Left kidney (tissue), 2 donors: Measurements from ENCODE around the gene SOD1. TPM values are rescaled to one million over a fixed set of nuclear protein-coding genes. Genes with fewer than 3 reads are reported as not detected.
"Not testable (repeated sequence)": the region's sequence is repeated elsewhere in the genome, so short reads cannot be mapped to it uniquely, and the experiment has no call there.

Experiments
- DNase-seq: peaks from one replicate; pipeline ENCODE4 v3.0.0-alpha.2; 2013
- polyA plus RNA-seq: library from polyadenylated mRNA; unstranded; fragments of 120-200 nt; gene quantifications from one replicate; pipeline ENCODE4 v1.2.1, GENCODE V29; 2013; ENCODE audit not compliant: insufficient read length

Gene SOD1
- polyA plus RNA-seq, 1 donor, result 229 TPM

DNA sequence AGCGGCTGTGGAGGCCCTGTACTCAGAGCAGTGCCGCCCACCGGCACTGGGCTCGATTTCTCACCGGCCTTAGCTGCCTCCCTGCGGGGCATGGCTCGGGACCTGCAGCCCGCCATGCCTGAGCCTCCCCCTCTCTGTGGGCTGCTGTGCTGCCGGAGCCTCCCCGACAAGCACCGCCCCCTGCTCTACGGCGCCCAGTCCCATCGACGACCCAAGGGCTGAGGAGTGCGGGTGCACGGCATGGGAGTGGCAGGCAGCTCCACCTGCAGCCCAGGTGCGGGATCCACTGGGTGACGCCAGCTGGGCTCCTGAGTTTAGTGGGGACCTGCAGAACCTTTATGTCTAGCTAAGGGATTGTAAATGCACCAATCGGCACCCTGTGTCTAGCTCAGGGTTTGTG lies 5.2 kb upstream of the SOD1 start:
- no peak for DNase-seq

DNA sequence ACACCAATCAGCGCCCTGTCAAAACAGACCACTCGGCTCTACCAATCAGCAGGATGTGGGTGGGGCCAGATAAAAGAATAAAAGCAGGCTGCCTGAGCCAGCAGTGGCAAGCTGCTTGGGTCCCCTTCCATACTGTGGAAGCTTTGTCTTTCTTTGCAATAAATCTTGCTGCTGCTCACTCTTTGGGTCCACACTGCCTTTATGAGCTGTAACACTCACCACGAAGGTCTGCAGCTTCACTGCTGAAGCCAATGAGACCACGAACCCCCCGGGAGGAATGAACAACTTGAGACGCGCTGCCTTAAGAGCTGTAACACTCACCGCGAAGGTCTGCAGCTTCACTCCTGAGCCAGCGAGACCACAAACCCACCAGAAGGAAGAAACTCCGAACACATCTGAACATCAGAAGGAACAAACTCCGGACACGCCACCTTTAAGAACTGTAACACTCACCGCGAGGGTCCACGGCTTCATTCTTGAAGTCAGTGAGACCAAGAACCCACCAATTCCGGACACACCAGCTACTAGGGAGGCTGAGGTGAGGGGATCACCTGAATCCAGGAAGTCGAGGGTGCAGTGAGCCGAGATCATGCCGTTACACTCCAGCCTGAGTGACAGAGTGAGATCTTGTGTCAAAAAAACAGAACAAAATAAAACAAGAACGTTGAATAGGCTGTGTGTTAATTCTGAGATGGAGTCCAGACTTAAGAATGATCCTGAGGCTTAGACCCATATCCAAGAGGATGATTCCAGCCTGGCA lies 4.5 kb upstream of the SOD1 start:
- DNase-seq, result not testable (repeated sequence)

DNA sequence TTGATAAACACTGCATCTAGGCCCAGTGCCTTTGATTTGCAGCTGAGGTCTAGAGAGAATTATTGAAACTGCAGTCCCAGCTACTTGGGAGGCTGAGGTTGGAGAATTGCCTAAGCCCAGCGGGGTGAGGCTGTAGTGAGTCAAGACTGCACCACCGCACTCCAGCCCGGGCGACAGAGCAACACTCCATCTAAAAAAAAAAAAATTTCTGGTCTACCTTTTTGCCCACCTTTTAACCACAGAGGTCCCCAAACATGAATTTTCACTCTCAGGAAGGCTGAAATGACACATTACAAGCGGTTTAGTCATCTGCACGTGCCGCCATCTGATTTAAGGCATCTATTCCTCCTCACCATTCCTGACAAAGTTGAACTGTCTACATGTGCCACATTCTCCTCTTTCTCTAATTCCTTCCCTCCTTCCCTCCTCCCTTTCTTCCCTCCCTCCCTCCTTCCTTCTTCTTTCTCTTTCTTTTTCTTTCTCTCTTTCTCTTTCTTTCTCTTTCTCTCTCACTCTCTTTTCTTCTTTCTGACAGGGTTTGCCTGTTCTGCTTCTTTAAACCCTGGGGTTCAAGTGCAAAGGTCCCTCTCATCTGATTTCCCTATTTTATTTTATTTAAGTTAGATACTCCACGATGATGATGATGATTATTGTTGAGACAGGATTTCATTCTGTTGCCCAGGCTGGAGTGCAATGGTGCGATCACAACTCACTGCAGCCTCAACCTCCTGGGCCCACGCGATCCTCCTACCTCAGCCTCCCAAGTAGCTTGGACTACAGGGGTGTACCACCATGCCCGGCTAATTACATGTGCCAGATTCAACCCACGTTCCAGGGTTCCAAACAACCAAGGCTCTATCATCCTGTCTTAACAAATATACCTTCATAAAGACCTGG lies 3.0 kb upstream of the SOD1 start:
- no peak for DNase-seq

DNA sequence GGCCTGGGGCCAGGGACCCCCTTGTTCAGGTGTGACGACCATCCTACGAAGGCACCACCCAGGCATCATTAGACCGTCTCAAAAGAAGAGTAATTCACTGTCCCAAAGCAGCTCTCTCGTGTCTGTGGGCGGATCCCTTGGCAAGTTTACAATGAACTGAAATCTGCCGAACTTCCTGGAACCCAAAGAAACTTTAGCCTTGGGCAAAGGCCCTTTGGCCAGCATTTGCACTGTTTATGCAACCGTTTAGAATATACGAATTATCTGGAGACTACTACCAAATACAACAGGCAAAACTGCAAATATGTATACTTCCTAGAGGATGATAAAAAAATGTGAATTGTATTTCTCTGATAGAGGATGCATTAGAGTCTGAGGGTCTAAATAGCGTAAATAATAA lies 1.4 kb upstream of the SOD1 start:
- DNase-seq, result no peak

DNA sequence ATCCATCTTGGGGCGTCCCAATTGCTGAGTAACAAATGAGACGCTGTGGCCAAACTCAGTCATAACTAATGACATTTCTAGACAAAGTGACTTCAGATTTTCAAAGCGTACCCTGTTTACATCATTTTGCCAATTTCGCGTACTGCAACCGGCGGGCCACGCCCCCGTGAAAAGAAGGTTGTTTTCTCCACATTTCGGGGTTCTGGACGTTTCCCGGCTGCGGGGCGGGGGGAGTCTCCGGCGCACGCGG lies 282 bp upstream of the SOD1 start:
- no peak for DNase-seq

DNA sequence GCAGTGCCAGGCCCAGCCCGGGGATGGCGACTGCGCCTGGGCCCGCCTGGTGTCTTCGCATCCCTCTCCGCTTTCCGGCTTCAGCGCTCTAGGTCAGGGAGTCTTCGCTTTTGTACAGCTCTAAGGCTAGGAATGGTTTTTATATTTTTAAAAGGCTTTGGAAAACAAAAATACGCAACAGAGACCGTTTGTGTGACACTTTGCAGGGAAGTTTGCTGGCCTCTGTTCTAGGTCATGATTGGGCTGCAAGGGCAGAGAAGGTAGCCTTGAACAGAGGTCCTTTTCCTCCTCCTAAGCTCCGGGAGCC lies 719 bp downstream of the SOD1 start:
- DNase-seq, result peak; percentile 33

DNA sequence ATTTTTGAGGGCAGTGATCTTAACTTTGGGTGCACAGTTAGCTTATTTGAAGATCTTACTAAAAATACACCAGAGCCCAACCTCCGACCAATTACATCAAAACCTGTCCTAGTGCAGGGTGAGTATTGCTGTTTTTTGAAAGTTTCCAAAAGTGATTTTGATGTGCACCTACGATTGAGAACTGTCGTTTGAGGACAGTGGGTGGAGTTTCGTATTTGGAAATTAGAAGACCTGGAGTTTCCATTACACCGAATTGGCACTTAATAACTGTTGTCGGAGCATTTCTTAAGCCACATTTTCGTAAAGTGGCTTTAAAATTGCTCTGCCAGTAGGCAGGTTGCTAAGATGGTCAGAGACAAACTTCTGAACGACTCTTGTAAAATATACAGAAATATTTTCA lies 1.1 kb downstream of the SOD1 start:
- no peak for DNase-seq

DNA sequence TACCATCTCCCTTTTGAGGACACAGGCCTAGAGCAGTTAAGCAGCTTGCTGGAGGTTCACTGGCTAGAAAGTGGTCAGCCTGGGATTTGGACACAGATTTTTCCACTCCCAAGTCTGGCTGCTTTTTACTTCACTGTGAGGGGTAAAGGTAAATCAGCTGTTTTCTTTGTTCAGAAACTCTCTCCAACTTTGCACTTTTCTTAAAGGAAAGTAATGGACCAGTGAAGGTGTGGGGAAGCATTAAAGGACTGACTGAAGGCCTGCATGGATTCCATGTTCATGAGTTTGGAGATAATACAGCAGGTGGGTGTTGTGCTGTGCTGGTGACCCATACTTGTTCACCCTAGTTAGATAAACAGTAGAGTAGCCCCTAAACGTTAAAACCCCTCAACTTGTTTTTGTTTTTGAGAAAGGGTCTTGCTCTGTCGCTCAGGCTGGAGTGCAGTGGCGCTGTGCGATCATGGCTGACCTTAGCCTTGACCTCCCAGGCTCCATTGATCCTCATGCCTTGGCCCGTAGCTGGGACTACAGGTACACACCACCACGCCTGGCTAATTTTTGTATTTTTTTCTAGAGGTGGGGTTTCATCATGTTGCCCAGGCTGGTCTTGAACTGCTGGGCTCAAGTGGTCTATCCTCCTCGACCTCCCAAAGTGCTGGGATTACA lies 4.2 kb downstream of the SOD1 start:
- no peak for DNase-seq

DNA sequence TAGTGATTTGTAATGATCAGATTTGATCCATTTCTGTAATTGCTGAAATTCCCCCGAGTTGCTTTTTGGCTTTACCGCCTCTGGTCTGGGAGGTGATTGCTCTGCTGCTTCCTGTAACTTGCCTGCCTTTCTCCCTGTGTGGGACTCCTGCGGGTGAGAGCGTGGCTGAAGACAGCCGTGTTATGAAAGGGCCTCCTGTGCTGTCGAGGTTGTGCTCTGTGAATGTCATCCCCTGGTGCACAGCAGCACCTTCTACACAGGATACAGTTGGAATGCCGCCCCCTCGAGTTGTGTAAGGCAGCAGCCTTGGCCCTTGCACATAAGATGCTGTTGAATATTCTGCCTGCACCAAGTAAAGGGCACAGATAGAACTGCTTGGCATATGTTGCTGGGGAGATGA lies 5.9 kb downstream of the SOD1 start:
- DNase-seq, result no peak

DNA sequence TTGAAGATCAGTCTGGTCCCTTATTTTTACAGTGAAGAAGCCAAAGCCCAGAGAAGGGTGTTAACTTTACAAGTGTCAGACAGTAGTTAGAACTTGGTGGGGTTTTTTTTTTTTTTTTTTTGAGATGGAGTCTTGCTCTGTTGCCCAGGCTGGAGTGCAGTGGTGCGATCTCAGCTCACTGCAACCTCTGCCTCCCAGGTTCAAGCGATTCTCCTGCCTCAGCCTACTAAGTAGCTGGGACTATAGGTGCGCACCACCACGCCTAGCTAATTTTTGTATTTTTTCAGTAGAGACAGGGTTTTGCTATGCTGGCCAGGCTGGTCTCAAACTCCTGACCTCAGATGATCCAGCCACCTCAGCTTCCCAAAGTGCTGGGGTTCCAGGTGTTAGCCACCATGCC lies 6.4 kb downstream of the SOD1 start:
- DNase-seq, result not testable (repeated sequence)

DNA sequence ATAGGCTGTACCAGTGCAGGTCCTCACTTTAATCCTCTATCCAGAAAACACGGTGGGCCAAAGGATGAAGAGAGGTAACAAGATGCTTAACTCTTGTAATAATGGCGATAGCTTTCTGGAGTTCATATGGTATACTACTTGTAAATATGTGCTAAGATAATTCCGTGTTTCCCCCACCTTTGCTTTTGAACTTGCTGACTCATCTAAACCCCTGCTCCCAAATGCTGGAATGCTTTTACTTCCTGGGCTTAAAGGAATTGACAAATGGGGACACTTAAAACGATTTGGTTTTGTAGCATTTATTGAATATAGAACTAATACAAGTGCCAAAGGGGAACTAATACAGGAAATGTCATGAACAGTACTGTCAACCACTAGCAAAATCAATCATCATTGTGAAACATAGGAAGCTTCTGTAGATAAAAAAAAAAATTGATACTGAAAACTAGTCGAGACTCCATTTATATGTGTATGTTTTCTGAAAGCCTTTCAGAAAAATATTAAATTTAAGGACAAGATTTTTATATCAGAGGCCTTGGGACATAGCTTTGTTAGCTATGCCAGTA lies 7.0 kb downstream of the SOD1 start:
- no peak for DNase-seq

DNA sequence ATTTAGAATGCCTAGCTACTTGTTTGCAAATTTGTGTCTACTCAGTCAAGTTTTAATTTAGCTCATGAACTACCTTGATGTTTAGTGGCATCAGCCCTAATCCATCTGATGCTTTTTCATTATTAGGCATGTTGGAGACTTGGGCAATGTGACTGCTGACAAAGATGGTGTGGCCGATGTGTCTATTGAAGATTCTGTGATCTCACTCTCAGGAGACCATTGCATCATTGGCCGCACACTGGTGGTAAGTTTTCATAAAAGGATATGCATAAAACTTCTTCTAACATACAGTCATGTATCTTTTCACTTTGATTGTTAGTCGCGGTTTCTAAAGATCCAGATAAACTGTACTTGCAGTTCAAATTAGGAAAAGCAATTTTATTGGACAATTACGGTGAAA lies 7.6 kb downstream of the SOD1 start:
- no peak for DNase-seq

DNA sequence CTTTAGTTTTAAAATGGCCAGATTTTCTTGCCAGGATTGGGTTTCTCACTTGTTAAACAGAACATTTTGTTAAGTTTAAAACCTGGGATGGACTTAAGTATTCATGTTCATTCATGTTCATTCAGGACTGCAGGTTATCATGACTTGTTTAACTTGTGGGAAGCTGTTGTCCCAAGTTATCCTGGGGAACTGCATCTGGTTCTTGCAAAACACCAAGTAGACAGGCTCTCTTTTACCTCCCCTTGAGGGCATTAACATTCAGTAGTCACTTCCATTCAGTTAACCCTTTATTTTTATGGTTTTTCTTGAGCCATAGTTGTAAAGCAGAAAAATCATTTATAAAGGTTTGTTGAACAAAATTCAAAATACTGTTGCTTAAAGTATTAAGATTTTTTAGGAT lies 8.1 kb downstream of the SOD1 start:
- no peak for DNase-seq

DNA sequence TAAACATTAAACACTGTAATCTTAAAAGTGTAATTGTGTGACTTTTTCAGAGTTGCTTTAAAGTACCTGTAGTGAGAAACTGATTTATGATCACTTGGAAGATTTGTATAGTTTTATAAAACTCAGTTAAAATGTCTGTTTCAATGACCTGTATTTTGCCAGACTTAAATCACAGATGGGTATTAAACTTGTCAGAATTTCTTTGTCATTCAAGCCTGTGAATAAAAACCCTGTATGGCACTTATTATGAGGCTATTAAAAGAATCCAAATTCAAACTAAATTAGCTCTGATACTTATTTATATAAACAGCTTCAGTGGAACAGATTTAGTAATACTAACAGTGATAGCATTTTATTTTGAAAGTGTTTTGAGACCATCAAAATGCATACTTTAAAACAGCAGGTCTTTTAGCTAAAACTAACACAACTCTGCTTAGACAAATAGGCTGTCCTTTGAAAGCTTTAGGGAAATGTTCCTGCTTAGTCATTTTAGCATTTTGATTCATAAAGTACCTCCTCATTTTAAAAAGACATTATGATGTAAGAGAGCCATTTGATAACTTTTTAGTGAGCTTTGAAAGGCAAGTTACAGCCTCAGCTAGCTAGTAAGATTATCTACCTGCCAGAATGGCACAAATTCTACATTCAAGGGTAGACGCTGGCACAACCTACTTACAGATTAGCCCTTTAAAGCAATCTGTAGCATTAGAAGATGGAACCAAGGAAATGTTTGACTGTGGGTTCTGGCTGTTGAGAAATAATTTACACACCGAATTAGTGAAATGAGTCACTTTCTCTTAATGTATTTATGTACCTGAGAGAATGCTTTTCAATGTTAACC lies 9.4 kb downstream of the SOD1 start:
- DNase-seq, result no peak

DNA sequence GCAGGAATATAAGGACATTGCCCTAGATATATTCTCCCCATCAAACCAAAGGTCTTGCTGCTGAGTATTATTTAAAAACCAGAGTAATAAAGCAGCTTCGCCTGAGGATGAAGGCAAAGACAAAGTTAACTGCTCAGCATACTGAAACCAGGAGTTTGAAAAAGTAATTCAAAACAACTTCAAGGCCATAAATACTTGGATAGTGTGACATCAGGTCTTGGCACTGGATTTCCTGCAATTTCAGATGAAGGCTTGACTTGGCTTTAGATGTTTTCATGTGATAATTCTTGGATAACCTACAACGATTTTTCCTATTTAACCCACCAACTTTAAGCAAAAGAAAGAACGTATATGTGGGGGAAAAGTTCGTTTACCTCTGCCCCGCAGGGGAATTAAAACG lies 10.6 kb downstream of the SOD1 start:
- no peak for DNase-seq

DNA sequence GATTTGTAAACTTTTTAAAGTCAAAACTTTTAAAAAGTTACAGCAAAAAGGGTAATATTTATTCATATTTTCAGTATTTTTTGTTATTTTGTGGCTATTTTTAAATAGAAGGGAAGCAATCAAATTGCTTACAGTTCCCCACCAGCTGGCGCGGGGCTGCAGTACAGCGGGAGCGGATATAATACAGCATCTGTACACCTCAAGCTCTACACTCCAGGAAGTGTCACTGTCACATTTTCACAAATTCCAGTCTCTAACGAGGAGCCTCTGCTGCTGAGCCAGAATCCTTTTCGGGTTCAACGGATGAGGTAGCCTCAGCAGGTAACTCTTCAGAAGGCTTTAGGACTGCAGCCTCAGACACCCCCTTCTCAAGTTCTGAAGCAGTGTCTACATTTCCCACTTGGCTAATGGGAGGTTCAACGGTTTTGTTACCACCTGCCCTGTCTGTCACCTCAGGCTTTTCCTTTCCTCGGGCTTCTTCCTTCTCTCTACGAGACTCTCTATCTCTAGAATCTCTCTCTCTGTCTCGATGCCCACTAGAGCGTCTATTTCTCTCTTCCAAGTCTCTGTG lies 11.7 kb downstream of the SOD1 start:
- no peak for DNase-seq

DNA sequence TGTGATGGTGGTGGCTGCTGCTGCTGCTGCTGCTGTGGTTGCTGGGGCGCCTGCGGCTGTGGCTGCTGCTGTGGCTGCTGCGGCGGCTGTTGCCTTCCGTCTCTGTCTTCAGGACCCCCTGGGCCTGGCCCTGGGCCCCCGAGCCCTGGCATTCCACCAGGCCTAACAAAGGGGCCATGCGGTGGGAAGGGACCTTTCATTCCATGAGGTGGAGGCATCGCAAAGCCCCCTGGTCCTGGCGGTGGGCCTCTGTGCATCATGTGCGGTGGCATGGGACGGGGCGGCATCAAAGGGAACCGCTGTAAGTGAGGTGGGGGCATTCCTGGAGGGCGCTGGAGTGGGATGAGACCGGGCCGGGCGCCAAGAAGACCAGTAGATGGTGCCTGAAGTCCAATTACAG lies 12.4 kb downstream of the SOD1 start:
- no peak for DNase-seq

DNA sequence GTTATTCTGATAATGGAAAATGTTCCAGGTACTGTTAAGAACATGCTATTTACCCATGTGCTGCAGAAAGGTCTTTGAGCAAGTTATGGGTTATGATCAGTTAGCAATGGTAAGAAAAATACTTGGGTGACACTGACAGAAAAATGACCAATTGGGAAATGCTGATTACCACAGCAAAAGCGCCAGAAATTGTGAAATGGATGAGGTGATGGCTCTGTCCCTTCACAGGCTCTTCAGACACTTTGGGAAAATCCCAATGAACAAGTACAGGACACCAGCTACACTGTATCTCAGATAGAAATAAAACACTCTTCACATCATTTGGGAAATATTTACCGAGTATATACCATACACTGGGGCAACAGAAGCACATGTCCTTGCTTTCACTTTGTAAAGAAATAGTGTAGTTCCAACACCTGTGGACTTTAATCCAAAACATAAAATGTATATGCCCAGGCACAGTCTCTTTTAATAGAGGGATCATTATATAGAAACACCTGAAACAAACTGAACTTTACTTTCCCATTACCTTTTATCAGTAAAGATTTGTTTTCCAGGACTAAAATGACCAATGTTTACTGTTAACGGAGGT lies 13.9 kb downstream of the SOD1 start:
- no peak for DNase-seq

DNA sequence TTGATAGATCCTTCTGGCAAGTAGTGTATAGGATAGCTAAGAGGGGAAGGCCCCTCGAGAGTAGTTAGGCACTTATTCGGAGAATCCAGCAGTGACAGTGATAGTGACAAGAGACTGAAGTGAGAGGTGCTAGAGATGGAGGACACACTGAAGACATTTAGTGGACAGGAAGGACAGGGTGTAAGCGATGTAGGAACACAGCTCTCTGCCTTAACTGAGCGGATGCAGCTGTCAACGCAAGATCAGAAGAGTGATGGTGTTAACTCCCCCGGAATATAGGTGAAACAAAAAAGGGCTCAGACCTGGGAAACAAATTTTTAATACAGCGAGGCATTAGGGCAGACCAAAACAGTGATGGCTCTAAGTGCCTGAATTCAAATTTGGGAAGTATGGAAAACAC lies 15.8 kb downstream of the SOD1 start:
- no peak for DNase-seq

DNA sequence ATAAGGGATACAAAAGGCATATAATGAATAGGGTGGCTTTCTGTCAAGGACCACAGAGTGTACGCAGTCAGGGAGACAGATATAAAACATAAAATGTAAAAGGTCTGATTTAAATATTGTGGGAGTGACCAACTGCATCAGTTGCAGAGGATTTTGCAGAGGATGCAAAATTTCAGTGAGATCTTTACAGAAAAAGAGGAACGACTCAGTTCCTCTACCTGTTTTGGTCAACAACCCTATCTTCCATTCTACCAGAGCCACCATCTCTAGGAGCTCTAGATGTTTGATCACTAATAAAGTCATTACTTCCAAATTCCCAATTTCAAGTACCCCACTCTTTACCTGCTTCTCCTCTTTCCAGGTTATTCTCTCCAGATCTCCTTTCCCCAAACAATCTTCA lies 16.5 kb downstream of the SOD1 start:
- no peak for DNase-seq

DNA sequence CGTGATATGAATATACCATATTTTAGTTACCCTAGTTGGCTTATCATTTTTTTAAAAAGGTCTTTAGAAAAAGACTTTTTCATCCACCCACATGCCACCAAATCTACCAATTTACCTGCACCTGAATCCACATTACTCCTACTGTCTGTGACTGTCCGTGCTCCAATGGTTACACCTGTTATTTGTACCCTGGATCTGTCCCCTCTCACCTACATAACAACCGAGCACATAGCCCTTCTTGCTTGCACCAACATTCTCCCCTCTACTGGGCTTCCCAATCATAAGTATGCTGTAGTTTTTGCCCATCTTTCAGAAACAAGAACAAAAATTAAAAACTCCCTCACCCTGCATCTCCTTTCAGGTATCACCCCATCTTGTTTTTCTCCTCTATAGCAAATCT lies 17.6 kb downstream of the SOD1 start:
- DNase-seq, result no peak

DNA sequence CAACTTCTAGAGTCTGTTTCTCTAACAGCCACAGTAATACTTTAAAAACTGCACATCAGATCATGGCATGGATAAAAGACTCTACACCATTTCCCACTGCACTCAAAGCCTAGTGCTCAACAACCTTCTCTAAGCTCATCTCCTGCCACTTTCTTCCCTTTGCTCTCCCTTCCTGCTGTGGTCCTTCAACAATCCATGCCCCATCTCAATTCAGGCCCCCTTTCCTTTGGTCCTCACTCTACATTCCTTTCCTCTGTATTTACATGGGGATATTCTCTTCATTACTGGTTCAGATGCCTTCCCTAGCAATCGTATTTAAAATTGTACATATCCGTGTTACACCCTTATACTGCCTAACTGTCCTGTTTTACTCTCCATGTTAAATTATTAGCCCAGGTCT lies 19.0 kb downstream of the SOD1 start:
- no peak for DNase-seq
